HCT116 (cell line): ENCODE results near the gene FAM240B. TPM values are rescaled to one million over a fixed set of nuclear protein-coding genes. Genes with fewer than 3 reads are reported as not detected.

Experiments
- ATAC-seq: fragments of 200-7000 bp; cut with Tn5 transposase; 2 replicates; pipeline ENCODE4 v1.9.1; 2020; ENCODE audit warnings: mild to moderate bottlenecking, moderate library complexity
- BruUV-seq: library from RNA; stranded (reverse); fragments of 400-500 nt; replicated peaks from 2 replicates; lab custom pipeline; 2021; lab: Mats Ljungman, UMichigan
- CTCF ChIA-PET: fragments of 300-600 bp; sonication (Branson Sonifier 250); formaldehyde crosslinking; loops from one replicate; lab custom pipeline; 2021; ENCODE audit warnings: antibody characterized with exemption; lab: Charles Lee
- POLR2A ChIA-PET: fragments of 300-600, 350-600 bp; sonication (Branson Sonifier 250); formaldehyde crosslinking; loops from one replicate; lab custom pipeline; 2021; ENCODE audit warnings: antibody characterized with exemption; lab: Charles Lee
- RAD21 ChIA-PET, 2 experiments: fragments of 300-600 bp; sonication (Branson Sonifier 250); formaldehyde crosslinking; loops; one replicate each; lab custom pipeline; 2023; ENCODE audit warnings: low total read pairs in 2 of 2; ENCODE audit not compliant: uncharacterized antibody in 2 of 2, unreplicated experiment in 2 of 2, low non-redundant PET in 1 of 2; lab: Charles Lee
- DNase-seq: peaks from one replicate; pipeline ENCODE4 v3.0.0-alpha.2; 2010; ENCODE audit warnings: low read depth, low spot score
- H2AFZ ChIP-seq: fragments of 200-600 bp; shearing (Covaris generic), sonication (generic); 2 replicates; pipeline ENCODE4 v1.6.1; 2017; ENCODE audit warnings: low read depth, mixed run types, mixed read lengths, antibody characterized with exemption, low read length; ENCODE audit not compliant: poor library complexity, severe bottlenecking
- H3K27ac ChIP-seq: 2 replicates; pipeline ENCODE4 v1.5.1; 2012; ENCODE audit warnings: low read depth, low read length
- H3K27me3 ChIP-seq: fragments of 200-600 bp; sonication (generic); 2 replicates; pipeline ENCODE4 v1.6.1; 2016; ENCODE audit warnings: mixed run types, low read length, mixed read lengths; ENCODE audit not compliant: insufficient read depth
- H3K36me3 ChIP-seq, 2 experiments: fragments of 200-500 bp in 1 of 2; fragments of 200-600 bp in 1 of 2; sonication (Bioruptor generic) in 1 of 2; sonication (generic) in 1 of 2; 2 replicates each; pipeline versions ENCODE4 v1.5.1 to v1.6.1; 2014 to 2016; ENCODE audit warnings: low read length in 2 of 2, inconsistent platforms in 1 of 2, mixed read lengths in 1 of 2, mixed run types in 1 of 2; ENCODE audit not compliant: insufficient read depth in 2 of 2, control insufficient read depth in 1 of 2
- H3K4me1 ChIP-seq, 2 experiments: fragments of 200-600 bp in 1 of 2; sonication (generic) in 1 of 2; 2 replicates each; pipeline versions ENCODE4 v1.5.1 to v1.6.1; 2012 to 2017; ENCODE audit warnings: low read length in 2 of 2, inconsistent platforms in 1 of 2, mild to moderate bottlenecking in 1 of 2, mixed read lengths in 1 of 2, mixed run types in 1 of 2, moderate library complexity in 1 of 2; ENCODE audit not compliant: insufficient read depth in 2 of 2, control insufficient read depth in 1 of 2
- H3K4me2 ChIP-seq: fragments of 200-600 bp; sonication (generic); 2 replicates; pipeline ENCODE4 v1.6.1; 2017; ENCODE audit warnings: mixed run types, low read length, mixed read lengths
- H3K4me3 ChIP-seq, 2 experiments: fragments of 200-600 bp in 1 of 2; sonication (generic) in 1 of 2; replicated peaks in 1 of 2; 2 replicates each; pipeline ENCODE4 v1.5.1; 2011 to 2016; ENCODE audit warnings: low read length in 2 of 2, control low read depth in 1 of 2, low read depth in 1 of 2, mild to moderate bottlenecking in 1 of 2, mixed read lengths in 1 of 2, mixed run types in 1 of 2
- H3K79me2 ChIP-seq: fragments of 200-600 bp; sonication (generic); 2 replicates; pipeline ENCODE4 v1.6.1; 2017; ENCODE audit warnings: mild to moderate bottlenecking, mixed run types, low read length, moderate library complexity, mixed read lengths; ENCODE audit not compliant: insufficient read depth
- H3K9ac ChIP-seq: fragments of 200-600 bp; sonication (generic); 2 replicates; pipeline ENCODE4 v1.6.1; 2016; ENCODE audit warnings: low read length, mixed read lengths
- H3K9me2 ChIP-seq: fragments of 200-600 bp; sonication (generic), shearing (Covaris generic); 2 replicates; pipeline ENCODE4 v1.6.1; 2017; ENCODE audit warnings: mixed run types, mild to moderate bottlenecking, moderate library complexity; ENCODE audit not compliant: insufficient read depth
- H3K9me3 ChIP-seq, 2 experiments: fragments of 200-500 bp in 1 of 2; fragments of 200-600 bp in 1 of 2; sonication (Bioruptor generic) in 1 of 2; sonication (generic) in 1 of 2; 2 replicates each; pipeline ENCODE4 v1.6.1; 2014 to 2017; ENCODE audit warnings: low read length in 2 of 2, mixed read lengths in 2 of 2, inconsistent platforms in 1 of 2, low read depth in 1 of 2, mild to moderate bottlenecking in 1 of 2, mixed run types in 1 of 2, moderate library complexity in 1 of 2; ENCODE audit not compliant: control insufficient read depth in 1 of 2, insufficient read depth in 1 of 2
- H4K20me1 ChIP-seq: fragments of 200-600 bp; sonication (generic), shearing (Covaris generic); 2 replicates; pipeline ENCODE4 v1.6.1; 2017; ENCODE audit warnings: mixed run types, mild to moderate bottlenecking, moderate library complexity; ENCODE audit not compliant: insufficient read depth
- EZH2 ChIP-seq: fragments of 200-600 bp; sonication (generic); IDR thresholded peaks from 2 replicates; pipeline ENCODE4 v1.6.1; 2017; ENCODE audit warnings: antibody characterized with exemption, mixed run types
- SP1 ChIP-seq: IDR thresholded peaks from 2 replicates; pipeline ENCODE4 v1.6.1; 2012; ENCODE audit warnings: low read depth
- SRF ChIP-seq: IDR thresholded peaks from 2 replicates; pipeline ENCODE4 v1.6.1; 2012; ENCODE audit warnings: low read depth
- YY1 ChIP-seq: IDR thresholded peaks from 2 replicates; pipeline ENCODE4 v1.6.1; 2011; ENCODE audit warnings: low read length, low read depth, moderate library complexity, mild to moderate bottlenecking; ENCODE audit not compliant: insufficient replicate concordance; ENCODE audit errors: extremely low read depth
- intact Hi-C: fragments of 100-400 bp; cut with micrococcal nuclease; formaldehyde crosslinking; loops from 2 replicates; pipeline ENCODE4 v1.10.0; 2022
- total RNA-seq: library from RNA; stranded (reverse); gene quantifications from one replicate; pipeline ENCODE4 v1.2.1, GENCODE V29; 2021; ENCODE audit not compliant: unreplicated experiment
- TF ChIP-seq, protein P1 (sequence below): IDR thresholded peaks from 2 replicates; pipeline ENCODE4 v1.6.1; 2011; ENCODE audit warnings: mild to moderate bottlenecking, low read length, moderate library complexity; ENCODE audit not compliant: insufficient replicate concordance; ENCODE audit errors: extremely low read depth

Gene FAM240B
- total RNA-seq, 1 experiment from 2014 or later, result not detected

DNA sequence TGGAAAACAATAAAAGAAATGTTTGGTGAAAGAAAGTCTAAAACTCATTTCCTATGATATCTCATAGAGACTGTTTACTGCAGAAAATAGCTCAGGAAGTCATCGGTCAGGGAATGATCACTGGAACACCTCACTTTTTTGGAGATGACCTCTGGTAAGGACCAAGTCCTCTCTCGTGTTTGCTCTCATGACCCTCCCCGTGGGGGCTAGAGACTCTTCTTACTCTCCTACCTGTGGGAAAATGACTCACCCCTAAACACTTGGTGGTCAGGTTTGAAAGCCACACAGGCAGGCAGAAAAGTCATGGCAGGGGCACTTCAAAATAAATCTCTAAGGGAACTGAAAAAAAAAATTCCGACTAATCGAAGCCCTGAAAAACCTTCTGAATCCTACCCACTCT is 48.2 kb downstream of the FAM240B start:
- H3K4me1 ChIP-seq, result peaks cover 17 to 21% of the 10 kb centered on the region in 2 experiments
- RAD21 ChIA-PET, result no interaction called here
- CTCF ChIA-PET, result interaction anchor here (0.5 to 1.4 kb wide), 7 partner anchors 8 to 255 kb away, joined by 3 to 9 read pairs (median 4); no protein-coding TSS in a partner anchor
- H3K36me3 ChIP-seq, result no peaks in the 10 kb centered on the region
- 0 out of 2 replicates have a peak overlapping the region, but pooled peaks have one; percentile 11 for H3K9ac ChIP-seq
- intact Hi-C loops, result loop anchor here (5.0 kb wide), 1 partner anchor 49 kb away; the partner anchor contains the start of gene ANKRD18A
- H3K27ac ChIP-seq, result no peak overlapping the region
- H3K9me3 ChIP-seq, result no peaks in the 10 kb centered on the region
- H3K4me3 ChIP-seq, result peak overlapping the region in 1 of 2 experiments; percentile 48; a peak in 1 of 4 replicates
- TF ChIP-seq SRF (no peak), YY1 (no peak), SP1 (no peak)
- TF ChIP-seq, protein P1, sequence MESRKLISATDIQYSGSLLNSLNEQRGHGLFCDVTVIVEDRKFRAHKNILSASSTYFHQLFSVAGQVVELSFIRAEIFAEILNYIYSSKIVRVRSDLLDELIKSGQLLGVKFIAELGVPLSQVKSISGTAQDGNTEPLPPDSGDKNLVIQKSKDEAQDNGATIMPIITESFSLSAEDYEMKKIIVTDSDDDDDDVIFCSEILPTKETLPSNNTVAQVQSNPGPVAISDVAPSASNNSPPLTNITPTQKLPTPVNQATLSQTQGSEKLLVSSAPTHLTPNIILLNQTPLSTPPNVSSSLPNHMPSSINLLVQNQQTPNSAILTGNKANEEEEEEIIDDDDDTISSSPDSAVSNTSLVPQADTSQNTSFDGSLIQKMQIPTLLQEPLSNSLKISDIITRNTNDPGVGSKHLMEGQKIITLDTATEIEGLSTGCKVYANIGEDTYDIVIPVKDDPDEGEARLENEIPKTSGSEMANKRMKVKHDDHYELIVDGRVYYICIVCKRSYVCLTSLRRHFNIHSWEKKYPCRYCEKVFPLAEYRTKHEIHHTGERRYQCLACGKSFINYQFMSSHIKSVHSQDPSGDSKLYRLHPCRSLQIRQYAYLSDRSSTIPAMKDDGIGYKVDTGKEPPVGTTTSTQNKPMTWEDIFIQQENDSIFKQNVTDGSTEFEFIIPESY, result no peak
- TF ChIP-seq, all 23 proteins: peak for 0
- no peaks in the 10 kb centered on the region for H3K9me2 ChIP-seq
- peak overlapping the region; percentile 99 for H2AFZ ChIP-seq
- no peak for DNase-seq
- ATAC-seq, result no peak
- H3K4me2 ChIP-seq, result peak overlapping the region; percentile 79
- H3K79me2 ChIP-seq, result no peaks in the 10 kb centered on the region
- POLR2A ChIA-PET, result interaction anchor here (1.5 kb wide), 1 partner anchor 15 kb away, joined by 7 read pairs; no protein-coding TSS in a partner anchor
- no peaks in the 10 kb centered on the region for H4K20me1 ChIP-seq
- BruUV-seq, result no TSS peak
- H3K27me3 ChIP-seq, result no peaks in the 10 kb centered on the region; the same call in 1 of the 2 replicates

DNA sequence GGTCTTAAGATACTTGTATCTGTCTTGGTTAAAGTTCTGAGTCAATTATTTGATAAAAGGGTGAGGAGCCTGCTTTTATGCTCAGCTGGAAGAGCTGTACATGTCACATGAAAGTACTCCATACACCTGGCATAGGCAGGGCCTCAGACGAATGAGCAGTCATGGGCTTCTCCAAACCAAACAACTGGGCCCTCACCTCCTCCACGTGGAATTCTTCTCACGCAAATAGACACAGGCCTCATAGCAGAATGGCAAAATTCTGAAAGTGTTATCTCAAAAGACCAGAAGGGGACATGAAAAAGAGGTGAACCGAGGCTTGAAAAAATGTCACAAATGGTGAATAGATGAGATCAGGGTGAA is 48.6 kb downstream of the FAM240B start:
- DNase-seq, result no peak
- intact Hi-C loops, result loop anchor here (5.0 kb wide), 1 partner anchor 49 kb away; the partner anchor contains the start of gene ANKRD18A
- Histone ChIP-seq H3K4me1 (peaks cover 17 to 21% of the 10 kb centered on the region in 2 experiments), H3K79me2 (no peaks in the 10 kb centered on the region), H3K27ac (no peak overlapping the region), H3K27me3 (no peaks in the 10 kb centered on the region; the same call in 1 of the 2 replicates), H3K9me3 (no peaks in the 10 kb centered on the region), H4K20me1 (no peaks in the 10 kb centered on the region), H2AFZ (peak overlapping the region; percentile 99), H3K9ac (no peak overlapping the region), H3K9me2 (no peaks in the 10 kb centered on the region), H3K36me3 (no peaks in the 10 kb centered on the region), H3K4me3 (no peak overlapping the region), H3K4me2 (peak overlapping the region; percentile 79; the same call in 1 of the 2 replicates)
- RAD21 ChIA-PET, result no interaction called here
- no peak for TF ChIP-seq EZH2
- TF ChIP-seq, protein P1, result no peak
- ATAC-seq, result no peak
- no TSS peak for BruUV-seq
- POLR2A ChIA-PET, result no interaction called here
- CTCF ChIA-PET, result interaction anchor here (1.4 kb wide), 2 partner anchors 15 to 29 kb away, joined by 3 to 9 read pairs; no protein-coding TSS in a partner anchor
